ENCODE results near the gene NLRC5.

Gene NLRC5

GRCh38 chr16:57127037-57127763, 137.8 kb downstream of the NLRC5 start:
- TF ChIP-seq, protein P1, sequence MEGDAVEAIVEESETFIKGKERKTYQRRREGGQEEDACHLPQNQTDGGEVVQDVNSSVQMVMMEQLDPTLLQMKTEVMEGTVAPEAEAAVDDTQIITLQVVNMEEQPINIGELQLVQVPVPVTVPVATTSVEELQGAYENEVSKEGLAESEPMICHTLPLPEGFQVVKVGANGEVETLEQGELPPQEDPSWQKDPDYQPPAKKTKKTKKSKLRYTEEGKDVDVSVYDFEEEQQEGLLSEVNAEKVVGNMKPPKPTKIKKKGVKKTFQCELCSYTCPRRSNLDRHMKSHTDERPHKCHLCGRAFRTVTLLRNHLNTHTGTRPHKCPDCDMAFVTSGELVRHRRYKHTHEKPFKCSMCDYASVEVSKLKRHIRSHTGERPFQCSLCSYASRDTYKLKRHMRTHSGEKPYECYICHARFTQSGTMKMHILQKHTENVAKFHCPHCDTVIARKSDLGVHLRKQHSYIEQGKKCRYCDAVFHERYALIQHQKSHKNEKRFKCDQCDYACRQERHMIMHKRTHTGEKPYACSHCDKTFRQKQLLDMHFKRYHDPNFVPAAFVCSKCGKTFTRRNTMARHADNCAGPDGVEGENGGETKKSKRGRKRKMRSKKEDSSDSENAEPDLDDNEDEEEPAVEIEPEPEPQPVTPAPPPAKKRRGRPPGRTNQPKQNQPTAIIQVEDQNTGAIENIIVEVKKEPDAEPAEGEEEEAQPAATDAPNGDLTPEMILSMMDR (IDR thresholded peaks at IDR 0.05) = no peak
- Histone ChIP-seq H3K9me3 (ENCODE audit: control insufficient read depth, low read length) (no peaks in the 10 kb centered on the region), H2AFZ (no peak overlapping the region), H3K27ac (no peak overlapping the region), H3K27me3 (ENCODE audit: control insufficient read depth, insufficient read depth, low read length) (no peaks in the 10 kb centered on the region), H3K79me2 (no peaks in the 10 kb centered on the region), H3K4me1 (no peaks in the 10 kb centered on the region), H3K4me3 (ENCODE audit: low read depth, low read length) (no peak overlapping the region), H3K9ac (no peak overlapping the region), H3K4me2 (ENCODE audit: low read length) (no peak overlapping the region), H3K36me3 (ENCODE audit: control insufficient read depth, insufficient read depth, low read length) (no peaks in the 10 kb centered on the region)

GRCh38 chr16:57127836-57128235, 138.5 kb downstream of the NLRC5 start:
- no peaks in the 10 kb centered on the region for H3K79me2 ChIP-seq
- no peak overlapping the region for H3K4me3 ChIP-seq (ENCODE audit: low read depth, low read length)
- TF ChIP-seq, protein P1 (IDR thresholded peaks at IDR 0.05) = no peak
- no peak overlapping the region for H3K27ac ChIP-seq
- no peak overlapping the region for H3K9ac ChIP-seq
- no peaks in the 10 kb centered on the region for H3K36me3 ChIP-seq (ENCODE audit: control insufficient read depth, insufficient read depth, low read length)
- H2AFZ ChIP-seq = no peak overlapping the region
- no peaks in the 10 kb centered on the region for H3K9me3 ChIP-seq (ENCODE audit: control insufficient read depth, low read length)
- no peaks in the 10 kb centered on the region for H3K27me3 ChIP-seq (ENCODE audit: control insufficient read depth, insufficient read depth, low read length)
- no peaks in the 10 kb centered on the region for H3K4me1 ChIP-seq
- H3K4me2 ChIP-seq (ENCODE audit: low read length) = no peak overlapping the region

GRCh38 chr16:57128771-57129389, 139.5 kb downstream of the NLRC5 start:
- Histone ChIP-seq H3K9ac (no peak overlapping the region), H3K79me2 (no peaks in the 10 kb centered on the region), H3K9me3 (ENCODE audit: control insufficient read depth, low read length) (no peaks in the 10 kb centered on the region), H3K27ac (no peak overlapping the region), H3K27me3 (ENCODE audit: control insufficient read depth, insufficient read depth, low read length) (no peaks in the 10 kb centered on the region), H3K4me1 (no peaks in the 10 kb centered on the region), H2AFZ (no peak overlapping the region), H3K4me3 (ENCODE audit: low read depth, low read length) (no peak overlapping the region), H3K36me3 (ENCODE audit: control insufficient read depth, insufficient read depth, low read length) (no peaks in the 10 kb centered on the region), H3K4me2 (ENCODE audit: low read length) (no peak overlapping the region)
- TF ChIP-seq, protein P1 (IDR thresholded peaks at IDR 0.05) = no peak

DNA sequence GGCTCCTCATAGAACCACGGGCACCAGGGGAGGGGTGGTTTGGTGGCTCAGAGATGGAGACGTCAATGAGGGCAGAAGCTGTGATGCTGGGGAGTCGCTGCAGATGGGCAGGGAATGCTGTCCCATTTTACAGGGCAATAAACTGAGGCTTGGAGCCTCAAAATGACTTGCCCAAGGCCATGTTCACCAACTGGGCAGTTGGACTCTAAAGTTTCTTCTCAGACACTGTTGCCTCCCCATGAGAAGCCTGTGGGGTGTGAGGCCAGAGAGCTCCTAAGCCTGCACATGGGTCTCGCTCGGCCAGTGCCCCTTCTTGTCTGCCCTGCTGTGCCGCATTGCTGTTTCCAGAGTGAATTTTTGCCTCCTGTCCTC, 141.6 kb downstream of the NLRC5 start:
- Histone ChIP-seq H3K27me3 (ENCODE audit: control insufficient read depth, insufficient read depth, low read length) (no peaks in the 10 kb centered on the region), H3K27ac (no peak overlapping the region), H3K36me3 (ENCODE audit: control insufficient read depth, insufficient read depth, low read length) (no peaks in the 10 kb centered on the region), H3K79me2 (no peaks in the 10 kb centered on the region), H3K4me1 (no peaks in the 10 kb centered on the region), H2AFZ (no peak overlapping the region), H3K9me3 (ENCODE audit: control insufficient read depth, low read length) (no peaks in the 10 kb centered on the region), H3K4me3 (ENCODE audit: low read depth, low read length) (no peak overlapping the region), H3K4me2 (ENCODE audit: low read length) (no peak overlapping the region), H3K9ac (no peak overlapping the region)
- TF ChIP-seq, protein P1 (IDR thresholded peaks at IDR 0.05) = no peak
